Smooth muscle cell (in vitro differentiated cells): Measurements from ENCODE around the gene APOBEC3H. TPM values are rescaled to one million over a fixed set of nuclear protein-coding genes. Genes with fewer than 3 reads are reported as not detected.

Experiments
- DNase-seq: peaks from one replicate; lab custom pipeline; 2025; ENCODE audit not compliant: unreplicated experiment; lab: John Stamatoyannopoulos, UW
- H2AFZ ChIP-seq: fragments of 200-600 bp; sonication (generic); 2 replicates; pipeline ENCODE4 v1.6.0; 2016; ENCODE audit warnings: antibody characterized with exemption, low read depth, mild to moderate bottlenecking
- H3F3A ChIP-seq: fragments of 200-600 bp; sonication (generic); 2 replicates; pipeline ENCODE4 v1.6.0; 2017; ENCODE audit warnings: antibody characterized with exemption, low read depth
- H3K27ac ChIP-seq: fragments of 200-600 bp; sonication (generic); 2 replicates; pipeline ENCODE4 v1.5.1; 2016; ENCODE audit warnings: low read depth, mild to moderate bottlenecking
- H3K27me3 ChIP-seq: fragments of 200-600 bp; sonication (generic); 2 replicates; pipeline ENCODE4 v1.6.1; 2016; ENCODE audit warnings: low read depth, mild to moderate bottlenecking
- H3K36me3 ChIP-seq: fragments of 200-600 bp; sonication (generic); 2 replicates; pipeline ENCODE4 v1.5.1; 2016; ENCODE audit warnings: low read depth
- H3K4me1 ChIP-seq: fragments of 200-600 bp; sonication (generic); 2 replicates; pipeline ENCODE4 v1.5.1; 2016; ENCODE audit warnings: low read depth
- H3K4me2 ChIP-seq: fragments of 200-600 bp; sonication (generic); 2 replicates; pipeline ENCODE4 v1.6.0; 2016; ENCODE audit warnings: mild to moderate bottlenecking
- H3K4me3 ChIP-seq: fragments of 200-600 bp; sonication (generic); 2 replicates; pipeline ENCODE4 v1.5.1; 2016; ENCODE audit warnings: mild to moderate bottlenecking
- H3K79me2 ChIP-seq: fragments of 200-600 bp; sonication (generic); 2 replicates; pipeline ENCODE4 v1.6.0; 2016; ENCODE audit warnings: low read depth, mild to moderate bottlenecking
- H3K9ac ChIP-seq: fragments of 200-600 bp; sonication (generic); 2 replicates; pipeline ENCODE4 v1.6.0; 2016; ENCODE audit warnings: low read depth
- H3K9me3 ChIP-seq: fragments of 200-600 bp; sonication (generic); replicated peaks from 2 replicates; pipeline ENCODE4 v1.5.1; 2016; ENCODE audit warnings: low read depth
- H4K20me1 ChIP-seq: fragments of 200-600 bp; sonication (generic); 2 replicates; pipeline ENCODE4 v1.6.0; 2016; ENCODE audit warnings: low read depth
- WGBS: methylation state at CpG from one replicate; pipeline ENCODE4 v1.1.7; 2016; ENCODE audit warnings: low lambda C conversion rate; 5-methylcytosine and 5-hydroxymethylcytosine counted together
- polyA plus RNA-seq: library from polyadenylated mRNA; unstranded; fragments of >200 nt; fragmentation: Nextera tagmentation; extraction: Ambion mirVana; gene quantifications from 2 replicates; pipeline ENCODE4 v1.2.1, GENCODE V29; 2016
- total RNA-seq: library from RNA; depleted of rRNA; stranded (reverse); fragments of >200 nt; gene quantifications from 2 replicates; pipeline ENCODE4 v1.2.3, GENCODE V29; 2014
- TF ChIP-seq, protein P1 (sequence below): fragments of 200-600 bp; sonication (generic); IDR thresholded peaks from 2 replicates; pipeline ENCODE4 v1.5.1; 2017; ENCODE audit warnings: borderline replicate concordance, mild to moderate bottlenecking, antibody characterized with exemption; ENCODE audit not compliant: insufficient read depth, poor library complexity, severe bottlenecking

Gene APOBEC3H
- total and polyA plus RNA-seq, 2 experiments from 2014 or later: 0.31 to 0.57 TPM

DNA sequence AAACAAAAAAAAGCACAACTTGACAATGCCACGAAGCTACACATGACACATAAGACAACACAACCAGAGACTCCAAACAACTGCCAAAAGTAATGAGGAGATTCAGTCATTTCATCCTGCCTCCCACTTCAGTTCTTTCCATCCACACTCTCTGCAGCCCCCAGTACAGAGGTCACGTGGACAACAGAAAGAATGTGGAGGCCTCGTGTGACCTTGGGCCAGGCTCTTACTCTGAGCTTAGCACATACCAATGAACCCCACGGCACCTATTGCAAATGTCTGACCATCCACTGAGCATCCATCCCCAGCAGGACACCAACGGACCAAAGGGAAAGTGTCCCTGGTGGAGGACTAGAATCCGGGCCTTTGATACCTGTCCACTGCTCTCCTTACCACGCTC is 42.9 kb downstream of the APOBEC3H start:
- no peaks in the 10 kb centered on the region for H3K27me3 ChIP-seq
- no peak for DNase-seq
- no peaks in the 10 kb centered on the region for H3F3A ChIP-seq
- TF ChIP-seq, protein P1, sequence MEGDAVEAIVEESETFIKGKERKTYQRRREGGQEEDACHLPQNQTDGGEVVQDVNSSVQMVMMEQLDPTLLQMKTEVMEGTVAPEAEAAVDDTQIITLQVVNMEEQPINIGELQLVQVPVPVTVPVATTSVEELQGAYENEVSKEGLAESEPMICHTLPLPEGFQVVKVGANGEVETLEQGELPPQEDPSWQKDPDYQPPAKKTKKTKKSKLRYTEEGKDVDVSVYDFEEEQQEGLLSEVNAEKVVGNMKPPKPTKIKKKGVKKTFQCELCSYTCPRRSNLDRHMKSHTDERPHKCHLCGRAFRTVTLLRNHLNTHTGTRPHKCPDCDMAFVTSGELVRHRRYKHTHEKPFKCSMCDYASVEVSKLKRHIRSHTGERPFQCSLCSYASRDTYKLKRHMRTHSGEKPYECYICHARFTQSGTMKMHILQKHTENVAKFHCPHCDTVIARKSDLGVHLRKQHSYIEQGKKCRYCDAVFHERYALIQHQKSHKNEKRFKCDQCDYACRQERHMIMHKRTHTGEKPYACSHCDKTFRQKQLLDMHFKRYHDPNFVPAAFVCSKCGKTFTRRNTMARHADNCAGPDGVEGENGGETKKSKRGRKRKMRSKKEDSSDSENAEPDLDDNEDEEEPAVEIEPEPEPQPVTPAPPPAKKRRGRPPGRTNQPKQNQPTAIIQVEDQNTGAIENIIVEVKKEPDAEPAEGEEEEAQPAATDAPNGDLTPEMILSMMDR: no peak
- no peak overlapping the region for H2AFZ ChIP-seq
- H3K4me2 ChIP-seq: no peak overlapping the region
- H3K36me3 ChIP-seq: no peaks in the 10 kb centered on the region
- no peaks in the 10 kb centered on the region for H3K79me2 ChIP-seq
- no peak overlapping the region for H3K4me3 ChIP-seq
- H3K9me3 ChIP-seq: no peaks in the 10 kb centered on the region
- H4K20me1 ChIP-seq: no peaks in the 10 kb centered on the region
- H3K27ac ChIP-seq: no peak overlapping the region
- H3K9ac ChIP-seq: no peak overlapping the region
- peaks cover 6% of the 10 kb centered on the region for H3K4me1 ChIP-seq
- WGBS: 88% methylated on average over 7 of the region's 7 CpGs

DNA sequence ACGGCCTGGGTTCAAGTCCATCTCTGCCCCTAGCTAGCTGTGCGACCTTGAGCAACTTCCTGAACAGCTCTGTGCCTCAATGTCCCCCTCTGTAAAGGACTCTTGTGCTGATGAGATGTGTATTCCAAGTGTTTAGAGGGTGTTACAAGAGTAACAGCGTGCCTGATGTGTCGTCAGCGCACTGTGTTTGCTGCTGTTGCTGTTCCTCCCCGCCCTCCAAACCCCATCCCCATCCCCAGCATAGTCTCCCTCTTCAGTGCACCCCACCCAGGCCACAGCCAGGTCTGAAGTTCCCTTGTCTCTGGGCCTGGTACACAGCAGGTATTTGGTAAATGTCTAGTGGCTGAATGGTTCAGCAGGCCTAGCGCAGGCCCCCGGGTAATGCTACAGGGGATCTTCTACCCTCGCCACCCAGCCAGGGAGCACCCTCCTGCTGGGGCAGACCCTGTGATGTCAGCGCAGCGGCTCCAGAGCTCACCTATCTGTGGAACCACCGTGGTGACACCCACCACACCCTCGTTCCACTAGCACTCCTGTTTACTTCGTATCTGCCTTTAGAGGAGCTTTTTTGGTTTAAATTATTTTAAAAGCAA is 45.1 kb downstream of the APOBEC3H start:
- no peak for DNase-seq
- Histone ChIP-seq H3K4me2 (no peak overlapping the region), H3K9ac (no peak overlapping the region), H4K20me1 (no peaks in the 10 kb centered on the region), H3K9me3 (no peaks in the 10 kb centered on the region), H3K27me3 (no peaks in the 10 kb centered on the region), H3F3A (no peaks in the 10 kb centered on the region), H2AFZ (no peak overlapping the region), H3K79me2 (no peaks in the 10 kb centered on the region), H3K4me3 (no peak overlapping the region), H3K4me1 (peaks cover 6% of the 10 kb centered on the region), H3K27ac (no peak overlapping the region), H3K36me3 (no peaks in the 10 kb centered on the region)
- 98% methylated on average over 14 of the region's 14 CpGs for WGBS
- TF ChIP-seq, protein P1: no peak

DNA sequence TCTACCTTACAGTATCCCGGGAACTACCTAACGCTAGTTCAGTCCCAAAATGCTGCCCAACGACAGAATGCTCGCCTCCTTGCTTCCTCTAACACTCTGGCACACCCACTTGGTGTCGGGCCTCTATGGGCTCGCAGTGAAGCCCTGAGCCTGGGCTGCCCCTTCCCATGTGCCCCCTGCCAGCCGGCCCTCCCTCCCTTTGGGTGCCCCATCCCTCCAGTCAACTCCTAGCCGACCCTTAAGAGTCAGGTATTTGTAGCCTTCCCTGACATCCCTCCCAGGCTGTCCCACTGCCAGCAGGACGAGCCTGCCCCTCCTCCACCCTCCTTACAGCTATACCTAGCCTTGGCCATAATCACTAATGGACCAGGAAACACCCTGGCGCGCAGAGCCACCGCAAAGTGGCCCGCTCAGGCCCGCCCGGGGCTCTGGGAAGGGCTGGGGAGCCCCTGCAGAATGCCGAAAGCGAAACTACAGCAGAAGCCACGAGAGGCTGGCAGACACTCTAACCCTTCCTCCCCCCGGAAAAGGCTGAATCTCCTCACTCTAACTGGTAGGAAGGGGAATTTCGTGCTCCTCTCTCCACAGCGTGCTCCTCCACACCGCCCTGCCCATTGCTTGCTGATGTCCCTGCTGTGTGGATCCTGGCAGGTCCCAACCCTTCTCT is 47.2 kb downstream of the APOBEC3H start:
- DNase-seq: no peak

More for the DNA sequence above, 47.2 kb downstream of the APOBEC3H start:
- no peaks in the 10 kb centered on the region for H4K20me1 ChIP-seq
- WGBS: 27% methylated on average over 22 of the region's 22 CpGs
- peaks cover 6% of the 10 kb centered on the region for H3K4me1 ChIP-seq
- no peak overlapping the region for H3K27ac ChIP-seq
- TF ChIP-seq, protein P1: no peak
- H3K9ac ChIP-seq: no peak overlapping the region
- H3K9me3 ChIP-seq: no peaks in the 10 kb centered on the region
- no peaks in the 10 kb centered on the region for H3K79me2 ChIP-seq
- no peak overlapping the region for H2AFZ ChIP-seq
- no peaks in the 10 kb centered on the region for H3K36me3 ChIP-seq
- peak overlapping the region; percentile 97 for H3K4me3 ChIP-seq
- H3K27me3 ChIP-seq: no peaks in the 10 kb centered on the region
- H3F3A ChIP-seq: no peaks in the 10 kb centered on the region
- peak overlapping the region; percentile 100 for H3K4me2 ChIP-seq
